Central memory CD8-positive, alpha-beta T cell (primary cell): ENCODE results near the gene SHFL.

Source experiments
- ATAC-seq: fragments of 150-1000 bp; cut with Tn5 transposase; replicated peaks from 2 replicates; pipeline ENCODE4 v1.10.0; 2022; ENCODE audit warnings: mild to moderate bottlenecking, moderate FRiP score, moderate number of reproducible peaks; ENCODE audit not compliant: poor library complexity, severe bottlenecking; ENCODE audit errors: extremely low read depth
- DNase-seq, 2 donors: peaks; one replicate each; pipeline ENCODE4 v3.0.0; 2021; ENCODE audit warnings: low spot score in 2 of 2
- H3K27ac Mint-ChIP-seq: one replicate; pipeline ENCODE4 v1.8.0; 2022; ENCODE audit warnings: low read depth, mild to moderate bottlenecking, moderate library complexity, mixed read lengths
- H3K27me3 Mint-ChIP-seq: one replicate; pipeline ENCODE4 v1.8.0; 2022; ENCODE audit warnings: mixed read lengths
- H3K36me3 Mint-ChIP-seq: one replicate; pipeline ENCODE4 v1.8.0; 2022; ENCODE audit warnings: mild to moderate bottlenecking, moderate library complexity, mixed read lengths; ENCODE audit not compliant: insufficient read depth
- H3K4me1 Mint-ChIP-seq: one replicate; pipeline ENCODE4 v1.8.0; 2022; ENCODE audit warnings: mixed read lengths
- H3K4me3 Mint-ChIP-seq: one replicate; pipeline ENCODE4 v1.8.0; 2022; ENCODE audit warnings: mild to moderate bottlenecking, moderate library complexity, mixed read lengths
- H3K9me3 Mint-ChIP-seq: one replicate; pipeline ENCODE4 v1.8.0; 2022; ENCODE audit warnings: mixed read lengths

SHFL gene

GRCh38 chr19:10114651-10115391, 28.7 kb downstream of the SHFL start:
- Mint-ChIP-seq H3K36me3 (peaks cover 77% of the 10 kb centered on the region), H3K9me3 (no peaks in the 10 kb centered on the region), H3K27ac (peak overlapping the region; percentile 81), H3K4me1 (peaks cover 62% of the 10 kb centered on the region), H3K4me3 (peak overlapping the region; percentile 61), H3K27me3 (no peaks in the 10 kb centered on the region)
- no peak for DNase-seq
- no peak for ATAC-seq

- H3K9me3 Mint-ChIP-seq = no peaks in the 10 kb centered on the region
- peak overlapping the region; percentile 44 for H3K4me3 Mint-ChIP-seq
- H3K36me3 Mint-ChIP-seq = peaks cover 72% of the 10 kb centered on the region
- H3K27ac Mint-ChIP-seq = peak overlapping the region; percentile 72
- peaks cover 59% of the 10 kb centered on the region for H3K4me1 Mint-ChIP-seq
- DNase-seq (no peak), ATAC-seq (no peak)
- H3K27me3 Mint-ChIP-seq = no peaks in the 10 kb centered on the region
Measured at GRCh38 chr19:10115392-10116084, 29.4 kb downstream of the SHFL start.

GRCh38 chr19:10116085-10116865, 30.2 kb downstream of the SHFL start:
- Mint-ChIP-seq H3K27me3 (no peaks in the 10 kb centered on the region), H3K4me1 (peaks cover 54% of the 10 kb centered on the region), H3K36me3 (peaks cover 66% of the 10 kb centered on the region), H3K4me3 (peak overlapping the region; percentile 44), H3K27ac (peak overlapping the region; percentile 72), H3K9me3 (no peaks in the 10 kb centered on the region)
- DNase-seq (no peak), ATAC-seq (no peak)

GRCh38 chr19:10116866-10117616, 30.9 kb downstream of the SHFL start:
- ATAC-seq (no peak), DNase-seq (no peak)
- Mint-ChIP-seq H3K4me3 (no peak overlapping the region), H3K4me1 (peaks cover 48% of the 10 kb centered on the region), H3K36me3 (peaks cover 58% of the 10 kb centered on the region), H3K27me3 (no peaks in the 10 kb centered on the region), H3K27ac (peak overlapping the region; percentile 72), H3K9me3 (no peaks in the 10 kb centered on the region)

- ATAC-seq (no peak), DNase-seq (no peak)
- H3K4me3 Mint-ChIP-seq = peak overlapping the region; percentile 93
- peak overlapping the region; percentile 94 for H3K27ac Mint-ChIP-seq
- H3K4me1 Mint-ChIP-seq = peaks cover 30% of the 10 kb centered on the region
- H3K36me3 Mint-ChIP-seq = peaks cover 42% of the 10 kb centered on the region
- H3K9me3 Mint-ChIP-seq = no peaks in the 10 kb centered on the region
- no peaks in the 10 kb centered on the region for H3K27me3 Mint-ChIP-seq
Measured at GRCh38 chr19:10118960-10119359, 32.8 kb downstream of the SHFL start.

- Mint-ChIP-seq H3K27ac (no peak overlapping the region), H3K9me3 (no peaks in the 10 kb centered on the region), H3K36me3 (peaks cover 32% of the 10 kb centered on the region), H3K4me1 (peaks cover 23% of the 10 kb centered on the region), H3K27me3 (no peaks in the 10 kb centered on the region), H3K4me3 (no peak overlapping the region)
- DNase-seq (no peak), ATAC-seq (no peak)
Measured at GRCh38 chr19:10120538-10121189, 34.5 kb downstream of the SHFL start.

GRCh38 chr19:10122045-10122444, 35.9 kb downstream of the SHFL start:
- DNase-seq (no peak), ATAC-seq (no peak)
- H3K27ac Mint-ChIP-seq = no peak overlapping the region
- peaks cover 13% of the 10 kb centered on the region for H3K4me1 Mint-ChIP-seq
- peaks cover 25% of the 10 kb centered on the region for H3K36me3 Mint-ChIP-seq
- H3K4me3 Mint-ChIP-seq = no peak overlapping the region
- H3K27me3 Mint-ChIP-seq = no peaks in the 10 kb centered on the region
- no peaks in the 10 kb centered on the region for H3K9me3 Mint-ChIP-seq

- no peak overlapping the region for H3K4me3 Mint-ChIP-seq
- peaks cover 6% of the 10 kb centered on the region for H3K4me1 Mint-ChIP-seq
- H3K27me3 Mint-ChIP-seq = no peaks in the 10 kb centered on the region
- DNase-seq = no peak
- H3K36me3 Mint-ChIP-seq = peaks cover 11% of the 10 kb centered on the region
- H3K27ac Mint-ChIP-seq = no peak overlapping the region
- no peak for ATAC-seq
- no peaks in the 10 kb centered on the region for H3K9me3 Mint-ChIP-seq
Measured at GRCh38 chr19:10124429-10124828, 38.3 kb downstream of the SHFL start.

GRCh38 chr19:10126213-10126639, 40.1 kb downstream of the SHFL start:
- DNase-seq (no peak), ATAC-seq (no peak)
- no peaks in the 10 kb centered on the region for H3K9me3 Mint-ChIP-seq
- peaks cover 9% of the 10 kb centered on the region for H3K36me3 Mint-ChIP-seq
- H3K4me1 Mint-ChIP-seq = no peaks in the 10 kb centered on the region
- H3K4me3 Mint-ChIP-seq = no peak overlapping the region
- no peaks in the 10 kb centered on the region for H3K27me3 Mint-ChIP-seq
- no peak overlapping the region for H3K27ac Mint-ChIP-seq

GRCh38 chr19:10132905-10133304, 46.8 kb downstream of the SHFL start:
- Mint-ChIP-seq H3K9me3 (no peaks in the 10 kb centered on the region), H3K36me3 (peaks cover 26% of the 10 kb centered on the region), H3K4me1 (peaks cover 5% of the 10 kb centered on the region), H3K4me3 (no peak overlapping the region), H3K27ac (peak overlapping the region; percentile 55), H3K27me3 (no peaks in the 10 kb centered on the region)
- ATAC-seq (no peak), DNase-seq (no peak)

GRCh38 chr19:10133596-10133995, 47.5 kb downstream of the SHFL start:
- Mint-ChIP-seq H3K36me3 (peaks cover 26% of the 10 kb centered on the region), H3K9me3 (no peaks in the 10 kb centered on the region), H3K27ac (no peak overlapping the region), H3K4me3 (no peak overlapping the region), H3K27me3 (no peaks in the 10 kb centered on the region), H3K4me1 (peaks cover 5% of the 10 kb centered on the region)
- DNase-seq = no peak
- no peak for ATAC-seq

- no peak for ATAC-seq
- Mint-ChIP-seq H3K27ac (no peak overlapping the region), H3K36me3 (peaks cover 28% of the 10 kb centered on the region), H3K4me1 (peaks cover 5% of the 10 kb centered on the region), H3K27me3 (no peaks in the 10 kb centered on the region), H3K4me3 (no peak overlapping the region), H3K9me3 (no peaks in the 10 kb centered on the region)
- no peak for DNase-seq
Measured at GRCh38 chr19:10134040-10134439, 47.9 kb downstream of the SHFL start.
